Heart left ventricle (tissue), 13 donors: ENCODE measurements around the gene CHCHD6.

Experiments used
- POLR2A ChIP-seq, 2 donors: fragments of 450-650 bp; IDR thresholded peaks; one replicate each; pipeline ENCODE4 v1.6.1; 2017; ENCODE audit warnings: antibody characterized with exemption in 2 of 2, mild to moderate bottlenecking in 2 of 2, moderate library complexity in 2 of 2
- TF ChIP-seq, protein P1 (sequence below), 12 donors: fragments of 200-600 bp; sonication (generic) in 4 of 12; IDR thresholded peaks; one replicate each; pipeline versions ENCODE4 v1.5.0 to v1.8.0; 2018 to 2022; ENCODE audit warnings: antibody characterized with exemption in 12 of 12, mild to moderate bottlenecking in 5 of 12
- donor health status: ischemic (EF 13 %, LVEDD 7.1; RV severe dilation, severe dysfunction).
- donor health status: DM: no; HTN: yes; CAD: no.
- donor health status: DM: no; HTN: no; CAD: no.
- donor health status: ischemic (EF 25% LVEDD 6.9; RV normal size, moderate dysfunction).
- donor health status: ischemic (EF 25% LVEDD 5.7; RV mildly dilated, moderate dysfunction).
- donor health status: ischemic (EF 35%, LVEDD 5.7; RV mildly dilated, moderate dysfunction).
- donor health status: nonischemic (EF 11% LVEDD 7.7; RV severe dilation, severe dysfunction).
- donor health status: DM: yes; HTN: yes; CAD: no.
- donor health status: PGD.
- donor health status: ischemic (EF 29% LVEDD 5.4; RV normal size, mild dysfunction).
- donor health status: nonischemic (EF 23%, LVEDD 6.1; RV moderate dilation, normal function).

DNA sequence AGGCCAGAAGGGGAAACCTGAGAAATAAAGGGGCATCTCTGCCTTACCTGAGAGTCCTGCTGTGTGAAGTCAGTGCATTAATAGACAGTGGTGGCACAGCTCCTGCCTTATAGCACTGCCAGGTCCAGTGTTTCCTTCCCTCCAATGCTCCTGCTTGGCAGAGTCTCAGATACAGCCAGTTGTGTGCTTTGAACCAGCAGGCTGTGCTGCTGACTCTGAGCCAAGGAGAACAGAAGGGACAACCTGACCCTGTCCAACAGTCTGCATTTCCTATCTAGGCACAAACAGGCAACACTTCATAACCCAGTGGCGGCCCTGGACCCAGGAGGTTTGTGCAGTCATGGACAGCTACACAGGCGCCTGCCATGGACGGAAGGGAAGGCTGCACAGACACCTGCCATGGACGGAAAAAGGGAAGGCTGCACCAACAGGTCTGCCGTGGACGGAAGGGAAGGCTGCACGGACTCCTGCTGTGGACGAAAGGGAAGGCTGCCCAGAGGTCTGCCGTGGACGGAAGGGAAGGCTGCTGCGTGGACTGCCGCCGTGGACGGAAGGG is 245.0 kb downstream of the CHCHD6 start:
- TF ChIP-seq, protein P1, sequence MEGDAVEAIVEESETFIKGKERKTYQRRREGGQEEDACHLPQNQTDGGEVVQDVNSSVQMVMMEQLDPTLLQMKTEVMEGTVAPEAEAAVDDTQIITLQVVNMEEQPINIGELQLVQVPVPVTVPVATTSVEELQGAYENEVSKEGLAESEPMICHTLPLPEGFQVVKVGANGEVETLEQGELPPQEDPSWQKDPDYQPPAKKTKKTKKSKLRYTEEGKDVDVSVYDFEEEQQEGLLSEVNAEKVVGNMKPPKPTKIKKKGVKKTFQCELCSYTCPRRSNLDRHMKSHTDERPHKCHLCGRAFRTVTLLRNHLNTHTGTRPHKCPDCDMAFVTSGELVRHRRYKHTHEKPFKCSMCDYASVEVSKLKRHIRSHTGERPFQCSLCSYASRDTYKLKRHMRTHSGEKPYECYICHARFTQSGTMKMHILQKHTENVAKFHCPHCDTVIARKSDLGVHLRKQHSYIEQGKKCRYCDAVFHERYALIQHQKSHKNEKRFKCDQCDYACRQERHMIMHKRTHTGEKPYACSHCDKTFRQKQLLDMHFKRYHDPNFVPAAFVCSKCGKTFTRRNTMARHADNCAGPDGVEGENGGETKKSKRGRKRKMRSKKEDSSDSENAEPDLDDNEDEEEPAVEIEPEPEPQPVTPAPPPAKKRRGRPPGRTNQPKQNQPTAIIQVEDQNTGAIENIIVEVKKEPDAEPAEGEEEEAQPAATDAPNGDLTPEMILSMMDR (IDR thresholded peaks at IDR 0.05) = no peak
- no peak for TF ChIP-seq POLR2A (IDR thresholded peaks at IDR 0.05)
